OCI-LY7 (cell line): Measurements from ENCODE around the gene CMSS1. TPM values are rescaled to one million over a fixed set of nuclear protein-coding genes. Genes with fewer than 3 reads are reported as not detected.

ENCODE experiments used
- BruUV-seq: library from RNA; stranded (reverse); fragments of 400-500 nt; replicated peaks from 2 replicates; lab custom pipeline; 2021; lab: Mats Ljungman, UMichigan
- CTCF ChIA-PET: fragments of 300-600 bp; sonication (Branson Sonifier 250); formaldehyde crosslinking; loops from one replicate; lab custom pipeline; 2022; ENCODE audit warnings: antibody characterized with exemption; ENCODE audit not compliant: unreplicated experiment; lab: Charles Lee
- POLR2A ChIA-PET: fragments of 300-600 bp; sonication (Branson Sonifier 250); formaldehyde crosslinking; loops from one replicate; lab custom pipeline; 2022; ENCODE audit warnings: antibody characterized with exemption; lab: Charles Lee
- DNase-seq: peaks from one replicate; pipeline ENCODE4 v3.0.0-alpha.2; 2015; ENCODE audit warnings: low spot score
- H2AFZ ChIP-seq: fragments of 200-600 bp; sonication (generic), shearing (Covaris generic); 2 replicates; pipeline ENCODE4 v1.6.1; 2014; ENCODE audit warnings: mild to moderate bottlenecking, antibody characterized with exemption, low read length, moderate library complexity
- H3K27ac ChIP-seq: fragments of 200-600 bp; sonication (generic); 2 replicates; pipeline ENCODE4 v1.5.1; 2014; ENCODE audit warnings: mixed run types, low read depth, mild to moderate bottlenecking, moderate library complexity, low read length, inconsistent platforms; ENCODE audit not compliant: poor library complexity, severe bottlenecking
- H3K36me3 ChIP-seq: fragments of 200-600 bp; sonication (generic); 2 replicates; pipeline ENCODE4 v1.6.1; 2014; ENCODE audit warnings: mild to moderate bottlenecking, antibody characterized with exemption, low read length, moderate library complexity, mixed read lengths; ENCODE audit not compliant: insufficient read depth
- H3K4me1 ChIP-seq: fragments of 200-600 bp; sonication (generic); 2 replicates; pipeline ENCODE4 v1.5.1; 2014; ENCODE audit warnings: mild to moderate bottlenecking, low read length; ENCODE audit not compliant: insufficient read depth, poor library complexity, severe bottlenecking
- H3K4me2 ChIP-seq: fragments of 200-600 bp; sonication (generic); 2 replicates; pipeline ENCODE4 v1.6.1; 2014; ENCODE audit warnings: mild to moderate bottlenecking, low read length
- H3K4me3 ChIP-seq: fragments of 200-600 bp; sonication (generic); 2 replicates; pipeline ENCODE4 v1.5.1; 2014; ENCODE audit warnings: mild to moderate bottlenecking, low read depth, low read length; ENCODE audit not compliant: poor library complexity, severe bottlenecking
- H3K79me2 ChIP-seq: fragments of 200-600 bp; sonication (generic); 2 replicates; pipeline ENCODE4 v1.6.1; 2016; ENCODE audit warnings: low read depth, mild to moderate bottlenecking, low read length, moderate library complexity, mixed read lengths; ENCODE audit not compliant: insufficient read depth
- H3K9me2 ChIP-seq: fragments of 200-600 bp; sonication (generic); 2 replicates; pipeline ENCODE4 v1.6.1; 2016; ENCODE audit warnings: mild to moderate bottlenecking, low read length, mixed read lengths; ENCODE audit not compliant: insufficient read depth
- H3K9me3 ChIP-seq: fragments of 200-600 bp; sonication (generic); 2 replicates; pipeline ENCODE4 v1.6.1; 2014; ENCODE audit warnings: mild to moderate bottlenecking, mixed run types, low read length, mixed read lengths
- H4K20me1 ChIP-seq: fragments of 200-600 bp; sonication (generic); 2 replicates; pipeline ENCODE4 v1.6.1; 2014; ENCODE audit warnings: mild to moderate bottlenecking, antibody characterized with exemption, low read length, moderate library complexity, mixed read lengths; ENCODE audit not compliant: insufficient read depth
- EZH2phosphoT487 ChIP-seq: fragments of 200-600 bp; sonication (generic); IDR thresholded peaks from 2 replicates; pipeline ENCODE4 v1.6.1; 2018; ENCODE audit warnings: low read depth, borderline replicate concordance, mild to moderate bottlenecking, mixed run types, antibody characterized with exemption, low read length, moderate library complexity, mixed read lengths
- intact Hi-C: fragments of 100-400 bp; cut with micrococcal nuclease; formaldehyde crosslinking; loops from one replicate; pipeline ENCODE4 v1.10.0; 2022; ENCODE audit not compliant: unreplicated experiment
- total RNA-seq, 2 experiments: library from RNA; depleted of rRNA in 1 of 2; stranded (reverse); fragments of >200 nt in 1 of 2; shearing (Covaris generic) in 1 of 2; gene quantifications; 2 replicates each; pipeline ENCODE4 v1.2.3, GENCODE V29; 2014 to 2022
- TF ChIP-seq, protein P1 (sequence below): fragments of 200-600 bp; sonication (generic); conservative IDR thresholded peaks from 2 replicates; pipeline ENCODE4 v1.5.1; 2014; ENCODE audit warnings: mild to moderate bottlenecking, antibody characterized with exemption, low read length, moderate library complexity, mixed read lengths

The CMSS1 gene
- total RNA-seq, 2 experiments from 2014 or later = 25.7 to 46.6 TPM

DNA sequence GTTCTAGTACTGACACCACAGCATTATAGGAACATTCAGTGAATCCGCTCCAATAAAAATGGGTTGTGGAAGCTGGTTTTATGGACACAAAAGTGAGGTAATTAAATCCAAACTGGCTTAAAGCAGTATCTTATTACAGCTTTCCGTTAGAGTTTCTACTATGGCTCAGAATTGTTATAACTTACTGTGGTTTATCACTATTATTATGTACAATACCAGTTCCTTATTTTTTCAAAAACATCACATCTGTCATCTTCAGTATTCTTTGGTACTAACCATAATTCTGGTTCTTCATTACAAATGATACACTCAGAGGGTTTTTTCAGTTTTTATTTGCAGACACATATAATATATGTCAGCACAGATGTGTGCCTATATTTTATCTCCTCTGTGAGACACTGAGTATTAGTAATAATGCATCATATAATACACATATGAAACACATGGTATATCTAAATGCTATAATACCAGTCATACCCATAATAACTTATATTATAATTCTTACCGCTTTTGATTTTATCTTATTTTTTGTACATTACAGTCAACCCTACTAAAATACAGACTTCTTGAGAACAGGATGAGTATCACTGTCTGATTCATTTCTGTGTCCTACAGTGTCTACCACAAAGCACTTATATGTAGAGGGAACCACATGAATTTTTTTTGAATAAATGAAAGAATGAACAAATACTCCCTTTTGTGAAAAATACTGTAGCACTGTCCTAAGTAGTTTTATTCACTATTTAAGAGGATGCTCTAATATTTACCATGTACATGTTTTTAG, 39.0 kb downstream of the CMSS1 start:
- Histone ChIP-seq H3K36me3 (no peaks in the 10 kb centered on the region), H2AFZ (no peak overlapping the region), H3K9me3 (no peaks in the 10 kb centered on the region), H3K27ac (no peak overlapping the region), H3K9me2 (no peaks in the 10 kb centered on the region), H3K79me2 (no peaks in the 10 kb centered on the region; the same call in 1 of the 2 replicates), H3K4me3 (no peak overlapping the region), H3K4me1 (no peaks in the 10 kb centered on the region), H3K4me2 (no peak overlapping the region), H4K20me1 (0 out of 2 replicates have a peak, but pooled peaks cover 19% of the 10 kb centered on the region)
- CTCF ChIA-PET = no interaction called here
- BruUV-seq = no TSS peak
- no peak for DNase-seq
- TF ChIP-seq EZH2phosphoT487 = no peak
- TF ChIP-seq, protein P1, sequence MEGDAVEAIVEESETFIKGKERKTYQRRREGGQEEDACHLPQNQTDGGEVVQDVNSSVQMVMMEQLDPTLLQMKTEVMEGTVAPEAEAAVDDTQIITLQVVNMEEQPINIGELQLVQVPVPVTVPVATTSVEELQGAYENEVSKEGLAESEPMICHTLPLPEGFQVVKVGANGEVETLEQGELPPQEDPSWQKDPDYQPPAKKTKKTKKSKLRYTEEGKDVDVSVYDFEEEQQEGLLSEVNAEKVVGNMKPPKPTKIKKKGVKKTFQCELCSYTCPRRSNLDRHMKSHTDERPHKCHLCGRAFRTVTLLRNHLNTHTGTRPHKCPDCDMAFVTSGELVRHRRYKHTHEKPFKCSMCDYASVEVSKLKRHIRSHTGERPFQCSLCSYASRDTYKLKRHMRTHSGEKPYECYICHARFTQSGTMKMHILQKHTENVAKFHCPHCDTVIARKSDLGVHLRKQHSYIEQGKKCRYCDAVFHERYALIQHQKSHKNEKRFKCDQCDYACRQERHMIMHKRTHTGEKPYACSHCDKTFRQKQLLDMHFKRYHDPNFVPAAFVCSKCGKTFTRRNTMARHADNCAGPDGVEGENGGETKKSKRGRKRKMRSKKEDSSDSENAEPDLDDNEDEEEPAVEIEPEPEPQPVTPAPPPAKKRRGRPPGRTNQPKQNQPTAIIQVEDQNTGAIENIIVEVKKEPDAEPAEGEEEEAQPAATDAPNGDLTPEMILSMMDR = no peak
- intact Hi-C loops = no loop called here
- POLR2A ChIA-PET = no interaction called here

DNA sequence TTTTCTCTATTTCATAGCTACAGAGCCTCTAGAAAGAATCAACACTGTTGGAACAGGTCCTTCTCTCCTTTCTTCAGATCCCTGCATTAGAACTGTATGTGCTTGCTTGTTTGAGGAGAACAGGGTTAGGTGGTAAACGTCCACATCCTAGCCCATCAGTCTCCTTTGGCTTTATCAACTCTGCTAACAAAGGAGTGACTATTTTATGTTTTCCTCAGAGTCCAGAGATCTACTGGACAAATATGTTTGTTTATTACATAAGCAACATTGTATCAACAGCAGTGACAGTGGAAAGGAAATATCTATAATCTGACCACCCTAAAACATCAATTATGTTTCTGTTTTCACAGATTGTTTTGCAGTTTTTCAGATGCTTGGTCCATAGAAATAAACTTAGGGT, 39.6 kb downstream of the CMSS1 start:
- H3K4me3 ChIP-seq = no peak overlapping the region
- H3K27ac ChIP-seq = no peak overlapping the region
- H3K36me3 ChIP-seq = no peaks in the 10 kb centered on the region
- H4K20me1 ChIP-seq = 0 out of 2 replicates have a peak, but pooled peaks cover 14% of the 10 kb centered on the region
- TF ChIP-seq EZH2phosphoT487 = no peak
- TF ChIP-seq, protein P1 = no peak
- no peak overlapping the region for H2AFZ ChIP-seq
- no peaks in the 10 kb centered on the region for H3K9me3 ChIP-seq
- no peak overlapping the region for H3K4me2 ChIP-seq
- ChIA-PET CTCF (no interaction called here), POLR2A (interaction anchor here (0.6 kb wide), 1 partner anchor 158 kb away, joined by 3 read pairs; no protein-coding TSS in a partner anchor)
- no peak for DNase-seq
- H3K4me1 ChIP-seq = no peaks in the 10 kb centered on the region
- no peaks in the 10 kb centered on the region; the same call in 1 of the 2 replicates for H3K79me2 ChIP-seq
- intact Hi-C loops = no loop called here
- no TSS peak for BruUV-seq
- H3K9me2 ChIP-seq = no peaks in the 10 kb centered on the region

DNA sequence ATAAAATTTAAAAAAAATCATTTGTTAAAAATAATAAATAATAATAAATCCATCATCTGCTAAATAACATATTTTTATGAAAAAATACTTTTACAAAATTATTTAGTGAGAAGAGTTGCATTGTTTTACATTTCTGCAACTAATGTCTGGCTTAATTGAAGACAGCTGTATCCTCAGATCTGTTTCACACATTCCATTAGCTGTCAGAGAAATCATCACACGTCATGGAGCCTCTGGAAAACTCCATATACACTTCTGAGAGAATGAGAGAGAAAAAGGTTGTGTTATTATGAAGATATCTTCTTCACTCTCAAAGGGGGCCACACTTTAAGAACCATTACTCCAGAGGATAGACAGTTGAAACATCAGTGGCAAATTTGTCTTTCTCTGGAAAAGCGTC, 40.8 kb downstream of the CMSS1 start:
- intact Hi-C loops = no loop called here
- Histone ChIP-seq H2AFZ (no peak overlapping the region), H3K4me1 (no peaks in the 10 kb centered on the region), H3K27ac (no peak overlapping the region), H3K9me3 (no peaks in the 10 kb centered on the region), H4K20me1 (0 out of 2 replicates have a peak, but pooled peaks cover 14% of the 10 kb centered on the region), H3K4me2 (no peak overlapping the region), H3K79me2 (no peaks in the 10 kb centered on the region; the same call in 1 of the 2 replicates), H3K4me3 (no peak overlapping the region), H3K9me2 (no peaks in the 10 kb centered on the region), H3K36me3 (no peaks in the 10 kb centered on the region)
- no TSS peak for BruUV-seq
- DNase-seq = no peak
- CTCF ChIA-PET = no interaction called here
- TF ChIP-seq, protein P1 = no peak
- no peak for TF ChIP-seq EZH2phosphoT487
- POLR2A ChIA-PET = no interaction called here
